Activated CD4-positive, alpha-beta memory T cell treated with anti-CD3 and anti-CD28 coated beads for 36 hours (primary cell): Measurements from ENCODE around the gene MEGF11. TPM values are rescaled to one million over a fixed set of nuclear protein-coding genes. Genes with fewer than 3 reads are reported as not detected.

Experiments used
- CTCF ChIA-PET: fragments of 350-600 bp; sonication (Branson Sonifier 250); formaldehyde crosslinking; loops from one replicate; lab custom pipeline; 2021; ENCODE audit warnings: antibody characterized with exemption, inconsistent platforms; lab: Charles Lee
- POLR2A ChIA-PET: fragments of 350-600 bp; sonication (Branson Sonifier 250); formaldehyde crosslinking; loops from one replicate; lab custom pipeline; 2021; ENCODE audit warnings: antibody characterized with exemption; lab: Charles Lee
- DNase-seq: peaks from one replicate; pipeline ENCODE4 v3.0.0-alpha.2; 2020
- H3K27ac Mint-ChIP-seq: one replicate; pipeline ENCODE4 v1.8.0; 2021; ENCODE audit warnings: mixed read lengths
- H3K27me3 Mint-ChIP-seq: one replicate; pipeline ENCODE4 v1.8.0; 2021; ENCODE audit warnings: mixed read lengths
- H3K36me3 Mint-ChIP-seq: one replicate; pipeline ENCODE4 v1.8.0; 2021; ENCODE audit warnings: mixed read lengths
- H3K4me1 Mint-ChIP-seq: one replicate; pipeline ENCODE4 v1.8.0; 2021; ENCODE audit warnings: low read depth, mixed read lengths
- H3K4me3 Mint-ChIP-seq: one replicate; pipeline ENCODE4 v1.8.0; 2021; ENCODE audit warnings: mild to moderate bottlenecking, mixed read lengths
- H3K9me3 Mint-ChIP-seq: one replicate; pipeline ENCODE4 v1.8.0; 2021; ENCODE audit warnings: mixed read lengths
- intact Hi-C: fragments of 100-400 bp; cut with micrococcal nuclease; formaldehyde crosslinking; loops from one replicate; pipeline ENCODE4 v1.15.1; 2023
- total RNA-seq, 2 experiments: library from RNA; stranded (reverse); gene quantifications; one replicate each; pipeline ENCODE4 v1.2.3, GENCODE V29; 2021

The MEGF11 gene
- total RNA-seq, 2 experiments from 2014 or later, result not detected

GRCh38 chr15:66111363-66111762 is 142.2 kb downstream of the MEGF11 start:
- peaks cover 1% of the 10 kb centered on the region for H3K27me3 Mint-ChIP-seq
- H3K9me3 Mint-ChIP-seq, result no peaks in the 10 kb centered on the region
- no peaks in the 10 kb centered on the region for H3K36me3 Mint-ChIP-seq
- peaks cover 12% of the 10 kb centered on the region for H3K4me1 Mint-ChIP-seq
- intact Hi-C loops, result no loop called here
- no peak overlapping the region for H3K4me3 Mint-ChIP-seq
- DNase-seq, result no peak
- POLR2A ChIA-PET, result no interaction called here
- no peak overlapping the region for H3K27ac Mint-ChIP-seq
- CTCF ChIA-PET, result no interaction called here

DNA sequence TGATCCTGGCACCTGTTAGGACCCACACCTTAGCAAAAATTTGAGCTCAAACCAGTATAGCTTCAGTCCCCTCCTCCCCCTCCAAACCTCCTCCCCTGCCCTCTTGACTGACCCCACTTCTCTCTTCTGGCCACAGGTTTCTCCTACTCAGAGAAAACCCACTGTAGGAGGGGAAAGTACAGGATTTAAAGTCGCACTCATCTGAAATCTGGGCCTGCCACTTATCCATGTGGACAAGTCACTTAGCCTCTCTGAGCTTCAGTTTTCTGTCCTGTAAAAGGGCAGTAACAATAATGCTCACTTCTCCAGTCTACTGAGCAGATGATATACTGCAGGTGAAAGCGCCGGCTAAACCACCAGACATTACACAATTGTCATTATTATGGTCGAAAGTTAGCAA is 142.7 kb downstream of the MEGF11 start:
- Mint-ChIP-seq H3K36me3 (no peaks in the 10 kb centered on the region), H3K4me3 (no peak overlapping the region), H3K27me3 (peaks cover 1% of the 10 kb centered on the region), H3K9me3 (no peaks in the 10 kb centered on the region), H3K27ac (no peak overlapping the region), H3K4me1 (peaks cover 7% of the 10 kb centered on the region)
- DNase-seq, result no peak
- ChIA-PET POLR2A (no interaction called here), CTCF (no interaction called here)
- intact Hi-C loops, result no loop called here

- ChIA-PET POLR2A (no interaction called here), CTCF (no interaction called here)
- Mint-ChIP-seq H3K27ac (no peak overlapping the region), H3K36me3 (no peaks in the 10 kb centered on the region), H3K4me1 (no peaks in the 10 kb centered on the region), H3K27me3 (peaks cover 1% of the 10 kb centered on the region), H3K4me3 (no peak overlapping the region), H3K9me3 (no peaks in the 10 kb centered on the region)
- no peak for DNase-seq
- intact Hi-C loops, result no loop called here
Measured at GRCh38 chr15:66109826-66110225, 143.7 kb downstream of the MEGF11 start.

- no peak overlapping the region for H3K27ac Mint-ChIP-seq
- H3K4me1 Mint-ChIP-seq, result no peaks in the 10 kb centered on the region
- POLR2A ChIA-PET, result interaction anchor here (0.6 kb wide), 1 partner anchor 9 kb away, joined by 3 read pairs; no protein-coding TSS in a partner anchor
Measured at GRCh38 chr15:66108483-66109265, 144.9 kb downstream of the MEGF11 start.

DNA sequence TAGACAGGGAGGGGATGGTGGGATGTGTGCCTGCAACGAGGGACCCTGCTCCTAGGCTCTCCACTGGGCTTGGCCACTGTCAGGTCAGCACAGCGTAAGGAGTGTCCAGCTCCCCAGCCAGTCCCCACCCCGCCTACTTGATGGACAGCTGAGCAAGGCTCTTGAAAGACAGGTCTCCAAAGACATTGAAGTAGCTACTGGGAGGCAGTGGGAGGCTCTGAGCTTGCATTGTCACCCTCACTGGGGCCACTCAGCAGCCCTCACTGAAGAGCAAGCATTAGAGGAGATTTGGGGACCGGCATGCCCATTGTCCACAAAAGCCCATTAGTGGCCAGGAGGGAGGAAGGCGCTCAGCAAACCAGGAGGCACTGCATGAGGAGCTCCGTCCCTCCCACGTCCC is 146.5 kb downstream of the MEGF11 start:
- no peak overlapping the region for H3K4me3 Mint-ChIP-seq
- peaks cover 3% of the 10 kb centered on the region for H3K27me3 Mint-ChIP-seq
- ChIA-PET POLR2A (no interaction called here), CTCF (no interaction called here)
- no peak overlapping the region for H3K27ac Mint-ChIP-seq
- no peak for DNase-seq
- H3K36me3 Mint-ChIP-seq, result no peaks in the 10 kb centered on the region
- no peaks in the 10 kb centered on the region for H3K9me3 Mint-ChIP-seq
- intact Hi-C loops, result no loop called here
- H3K4me1 Mint-ChIP-seq, result no peaks in the 10 kb centered on the region

More at GRCh38 chr15:66108483-66109265, 144.9 kb downstream of the MEGF11 start:
- Mint-ChIP-seq H3K27me3 (peaks cover 1% of the 10 kb centered on the region), H3K9me3 (no peaks in the 10 kb centered on the region), H3K4me3 (no peak overlapping the region), H3K36me3 (no peaks in the 10 kb centered on the region)
- CTCF ChIA-PET, result interaction anchor here (1.1 kb wide), 1 partner anchor 24 kb away, joined by 3 read pairs; no protein-coding TSS in a partner anchor
- intact Hi-C loops, result no loop called here
- DNase-seq, result no peak

GRCh38 chr15:66105286-66106265 is 148.0 kb downstream of the MEGF11 start:
- Mint-ChIP-seq H3K4me3 (no peak overlapping the region), H3K4me1 (peaks cover 7% of the 10 kb centered on the region), H3K36me3 (no peaks in the 10 kb centered on the region), H3K9me3 (no peaks in the 10 kb centered on the region), H3K27me3 (peaks cover 3% of the 10 kb centered on the region), H3K27ac (no peak overlapping the region)
- ChIA-PET CTCF (no interaction called here), POLR2A (no interaction called here)
- DNase-seq, result no peak
- intact Hi-C loops, result no loop called here

GRCh38 chr15:66103293-66103590 is 150.3 kb downstream of the MEGF11 start:
- H3K9me3 Mint-ChIP-seq, result no peaks in the 10 kb centered on the region
- H3K4me1 Mint-ChIP-seq, result peaks cover 7% of the 10 kb centered on the region
- no peak overlapping the region for H3K4me3 Mint-ChIP-seq
- peaks cover 2% of the 10 kb centered on the region for H3K27me3 Mint-ChIP-seq
- intact Hi-C loops, result no loop called here
- CTCF ChIA-PET, result no interaction called here
- DNase-seq, result no peak
- POLR2A ChIA-PET, result no interaction called here
- H3K27ac Mint-ChIP-seq, result no peak overlapping the region
- no peaks in the 10 kb centered on the region for H3K36me3 Mint-ChIP-seq

- CTCF ChIA-PET, result no interaction called here
- intact Hi-C loops, result no loop called here
- H3K9me3 Mint-ChIP-seq, result no peaks in the 10 kb centered on the region
Measured at GRCh38 chr15:66102563-66103292, 150.8 kb downstream of the MEGF11 start.

DNA sequence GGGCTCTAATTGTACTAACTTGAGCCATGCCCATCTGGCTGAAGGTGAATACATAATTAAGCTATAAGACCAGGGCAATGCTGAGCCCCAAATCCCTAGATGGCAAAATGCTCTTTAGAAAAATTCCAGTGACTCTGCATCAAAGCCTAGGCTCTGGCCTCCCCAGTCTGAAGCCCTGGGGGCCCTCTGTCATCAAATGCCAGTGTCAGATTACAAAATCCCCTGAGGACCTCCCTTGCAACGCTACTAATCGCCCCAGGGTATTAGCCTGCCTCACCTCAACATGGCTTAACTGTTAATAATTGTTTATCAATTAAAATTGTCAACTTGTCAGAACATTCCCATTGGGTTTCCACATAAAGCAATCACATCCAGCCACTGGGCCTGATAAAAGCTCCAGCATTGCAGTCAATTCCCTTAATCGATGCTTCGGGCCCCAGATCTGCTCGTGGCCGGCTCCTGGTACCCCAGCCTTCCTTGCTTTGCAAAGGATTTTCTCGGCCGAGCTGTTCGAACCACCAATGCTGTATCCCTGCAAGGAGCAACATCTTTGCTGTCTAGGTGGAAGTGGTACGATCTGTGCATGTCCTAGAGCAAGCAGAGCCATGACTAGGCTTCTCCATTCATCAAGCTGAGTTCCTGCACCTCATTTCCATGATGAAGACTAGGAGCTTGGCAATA is 151.7 kb downstream of the MEGF11 start:
- Mint-ChIP-seq H3K27me3 (peaks cover 2% of the 10 kb centered on the region), H3K27ac (no peak overlapping the region), H3K4me3 (no peak overlapping the region), H3K36me3 (no peaks in the 10 kb centered on the region), H3K4me1 (peaks cover 7% of the 10 kb centered on the region), H3K9me3 (no peaks in the 10 kb centered on the region)
- intact Hi-C loops, result no loop called here
- POLR2A ChIA-PET, result no interaction called here
- no peak for DNase-seq
- CTCF ChIA-PET, result no interaction called here

More at GRCh38 chr15:66102563-66103292, 150.8 kb downstream of the MEGF11 start:
- DNase-seq, result no peak
- POLR2A ChIA-PET, result no interaction called here
- H3K4me3 Mint-ChIP-seq, result no peak overlapping the region
- peaks cover 7% of the 10 kb centered on the region for H3K4me1 Mint-ChIP-seq
- no peak overlapping the region for H3K27ac Mint-ChIP-seq
- H3K27me3 Mint-ChIP-seq, result peaks cover 2% of the 10 kb centered on the region
- no peaks in the 10 kb centered on the region for H3K36me3 Mint-ChIP-seq

- peaks cover 7% of the 10 kb centered on the region for H3K4me1 Mint-ChIP-seq
- H3K4me3 Mint-ChIP-seq, result no peak overlapping the region
- no peaks in the 10 kb centered on the region for H3K9me3 Mint-ChIP-seq
- no peak for DNase-seq
- CTCF ChIA-PET, result interaction anchor here (0.6 kb wide), 1 partner anchor 716 kb away, joined by 3 read pairs; no protein-coding TSS in a partner anchor
- no peak overlapping the region for H3K27ac Mint-ChIP-seq
- H3K27me3 Mint-ChIP-seq, result peaks cover 2% of the 10 kb centered on the region
- POLR2A ChIA-PET, result no interaction called here
- intact Hi-C loops, result no loop called here
- H3K36me3 Mint-ChIP-seq, result no peaks in the 10 kb centered on the region
Measured at GRCh38 chr15:66100761-66101160, 152.8 kb downstream of the MEGF11 start.

DNA sequence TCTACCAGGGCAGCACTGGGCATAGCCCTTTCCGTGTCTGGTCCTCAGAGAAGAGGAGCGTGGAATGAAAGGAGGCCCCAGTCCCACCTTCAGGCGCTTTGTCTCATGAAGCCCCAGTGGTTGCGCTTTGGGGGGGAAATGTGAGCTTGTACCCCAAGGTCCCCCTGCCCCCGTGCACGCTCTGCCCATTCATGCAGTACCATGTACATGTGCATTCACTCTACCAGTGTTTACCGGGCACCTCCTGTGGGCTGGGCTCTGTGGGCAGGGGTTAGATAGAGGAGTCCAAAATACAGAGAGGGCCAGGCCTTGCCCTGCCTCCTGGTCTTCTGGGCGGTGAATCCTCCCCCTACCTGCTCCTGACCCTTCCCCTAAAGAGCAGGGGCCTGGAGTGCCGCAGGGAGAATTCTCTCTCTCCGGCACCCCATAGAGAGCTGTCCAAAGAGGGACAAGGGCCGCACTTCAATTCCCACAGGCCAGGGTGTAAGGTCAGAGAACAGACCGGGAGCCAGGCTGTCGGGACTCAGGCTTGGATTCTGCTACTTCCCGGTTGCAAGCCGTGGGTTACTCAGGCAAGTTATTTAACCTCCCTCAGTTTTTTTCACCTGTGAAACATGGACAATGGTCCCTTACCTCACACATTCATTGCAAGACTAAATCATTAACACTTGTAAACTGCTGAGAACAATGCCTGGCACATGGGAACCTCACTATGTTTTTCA is 153.4 kb downstream of the MEGF11 start:
- Mint-ChIP-seq H3K4me1 (peaks cover 7% of the 10 kb centered on the region), H3K36me3 (no peaks in the 10 kb centered on the region), H3K9me3 (no peaks in the 10 kb centered on the region), H3K27ac (no peak overlapping the region), H3K4me3 (no peak overlapping the region), H3K27me3 (peaks cover 3% of the 10 kb centered on the region)
- intact Hi-C loops, result no loop called here
- DNase-seq, result no peak
- CTCF ChIA-PET, result no interaction called here
- POLR2A ChIA-PET, result no interaction called here
